MG63 (cell line): ENCODE measurements around the gene SHC4. TPM values are rescaled to one million over a fixed set of nuclear protein-coding genes. Genes with fewer than 3 reads are reported as not detected.
"Not testable (repeated sequence)": the region's sequence is repeated elsewhere in the genome, so short reads cannot be mapped to it uniquely, and the experiment has no call there.

ENCODE experiments used
- DNase-seq: peaks from one replicate; pipeline ENCODE4 v3.0.0-alpha.2; 2020
- H3K27me3 ChIP-seq: fragments of 250-450 bp; sonication (Bioruptor Pico); 2 replicates; pipeline ENCODE4 v1.5.1; 2020; ENCODE audit warnings: mild to moderate bottlenecking, moderate library complexity
- H3K36me3 ChIP-seq: fragments of 250-450 bp; sonication (Bioruptor Pico); 2 replicates; pipeline ENCODE4 v1.5.1; 2020; ENCODE audit warnings: mild to moderate bottlenecking, moderate library complexity
- H3K4me3 ChIP-seq: fragments of 250-450 bp; sonication (Bioruptor Pico); 2 replicates; pipeline ENCODE4 v1.5.1; 2020; ENCODE audit warnings: mild to moderate bottlenecking, moderate library complexity
- H3K9me3 ChIP-seq: fragments of 250-450 bp; sonication (Bioruptor Pico); 2 replicates; pipeline ENCODE4 v1.5.1; 2020; ENCODE audit warnings: mild to moderate bottlenecking, moderate library complexity
- total RNA-seq: library from RNA; depleted of rRNA; stranded (reverse); fragments of >200 nt; shearing (Covaris generic); gene quantifications from 2 replicates; pipeline ENCODE4 v1.2.3, GENCODE V29; 2014; ENCODE audit warnings: low replicate concordance

Gene SHC4
- total RNA-seq, 1 experiment from 2014 or later = not detected

DNA sequence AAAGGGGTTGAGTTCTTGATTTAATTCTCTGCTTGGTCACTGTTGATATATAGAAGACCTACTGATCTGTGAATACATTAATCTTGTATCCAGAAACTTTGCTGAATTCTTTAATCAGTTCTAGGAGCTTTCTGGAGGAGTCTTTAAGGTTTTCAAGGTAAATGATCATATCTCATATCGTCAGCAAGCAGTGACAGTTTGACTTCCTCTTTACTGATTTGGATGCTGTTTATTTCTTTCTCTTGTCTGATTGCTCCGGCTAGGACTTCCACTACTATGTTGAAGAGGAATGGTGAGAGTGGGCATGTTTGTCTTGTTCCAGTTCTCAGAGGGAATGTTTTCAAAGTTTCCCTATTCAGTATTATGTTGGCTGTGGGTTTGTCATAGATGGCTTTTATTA lies 54.4 kb downstream of the SHC4 start:
- not testable (repeated sequence) for H3K4me3 ChIP-seq, H3K9me3 ChIP-seq, DNase-seq, H3K36me3 ChIP-seq, H3K27me3 ChIP-seq

DNA sequence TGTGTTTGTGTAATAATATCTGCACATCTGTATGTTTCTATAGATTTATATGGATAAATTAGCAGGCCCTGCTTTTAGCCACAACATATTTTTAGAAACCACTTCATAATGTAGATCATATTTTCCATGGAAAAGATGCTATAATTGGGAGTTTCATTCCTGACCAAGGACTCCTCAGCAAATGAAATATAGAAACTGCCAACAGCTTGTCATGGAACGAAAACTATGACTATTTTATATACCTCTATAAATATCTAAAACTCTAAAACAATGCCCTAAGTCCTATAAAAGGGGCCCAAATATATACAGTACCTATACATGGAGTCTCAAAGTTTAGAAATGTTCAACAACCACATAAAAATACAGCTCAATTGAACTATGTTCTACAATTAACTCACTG lies 57.9 kb downstream of the SHC4 start:
- H3K27me3 ChIP-seq = peaks cover 2% of the 10 kb centered on the region; the same call in 1 of the 2 replicates
- H3K36me3 ChIP-seq = no peaks in the 10 kb centered on the region
- H3K9me3 ChIP-seq = no peaks in the 10 kb centered on the region
- no peak overlapping the region for H3K4me3 ChIP-seq
- no peak for DNase-seq

DNA sequence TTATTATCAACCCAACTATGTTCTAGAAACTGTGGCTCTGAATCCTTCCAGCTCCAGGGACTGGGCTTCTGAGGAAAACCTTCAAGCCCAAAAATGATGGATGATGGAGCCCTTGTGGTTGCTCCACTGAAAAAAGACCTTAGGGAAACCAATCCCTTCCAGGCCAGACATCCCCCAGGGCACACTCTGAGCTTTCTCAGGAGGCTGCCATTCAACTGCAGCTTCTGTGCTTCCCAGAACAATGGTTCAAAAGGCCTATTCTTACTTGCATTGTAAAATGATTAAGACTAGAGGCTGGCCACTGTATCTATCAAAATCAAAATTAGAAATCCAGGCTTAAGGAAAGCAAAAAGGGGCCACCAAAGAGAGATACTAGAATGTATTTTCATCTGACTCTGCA lies 58.5 kb downstream of the SHC4 start:
- no peak for DNase-seq
- Histone ChIP-seq H3K9me3 (no peaks in the 10 kb centered on the region), H3K27me3 (no peaks in the 10 kb centered on the region), H3K36me3 (no peaks in the 10 kb centered on the region), H3K4me3 (no peak overlapping the region)

DNA sequence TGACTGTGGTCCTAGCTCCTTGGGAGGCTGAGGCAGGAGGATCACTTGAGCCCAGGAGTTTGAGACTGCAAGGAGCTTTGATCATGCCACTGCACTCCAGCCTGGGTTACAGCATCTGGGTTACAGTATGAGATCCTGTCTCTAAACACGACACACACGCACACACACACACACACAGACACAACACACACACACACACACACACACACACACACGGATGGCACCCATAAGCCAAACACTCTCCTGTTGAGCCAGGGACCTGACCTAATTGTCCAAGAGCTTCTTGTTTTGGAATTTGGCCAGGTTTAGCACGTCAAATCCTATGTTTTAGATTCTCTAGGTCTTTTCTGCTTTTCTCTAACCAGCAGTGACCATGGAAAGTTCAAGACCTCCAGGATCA lies 59.0 kb downstream of the SHC4 start:
- DNase-seq = no peak
- H3K27me3 ChIP-seq = no peaks in the 10 kb centered on the region
- H3K4me3 ChIP-seq = no peak overlapping the region

DNA sequence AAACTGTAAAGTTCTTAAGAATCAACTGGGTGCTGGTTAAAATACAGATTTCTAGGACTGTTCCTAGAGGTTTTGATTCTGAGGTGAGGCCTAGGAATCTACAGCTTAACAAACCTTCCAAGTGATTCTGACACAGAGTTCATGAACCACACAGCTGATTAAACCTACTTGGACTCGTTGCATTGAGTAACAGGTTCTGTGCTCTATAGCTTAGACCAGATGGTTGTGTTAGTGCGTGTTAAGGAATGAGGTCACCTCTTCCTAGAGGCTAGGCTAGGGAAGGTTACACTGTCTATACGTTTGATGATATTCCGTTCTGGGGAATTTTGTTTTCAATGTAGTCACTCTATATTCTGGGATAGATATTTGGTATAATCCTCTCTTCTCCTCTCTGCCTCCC lies 63.9 kb downstream of the SHC4 start:
- no peaks in the 10 kb centered on the region for H3K27me3 ChIP-seq
- no peaks in the 10 kb centered on the region for H3K36me3 ChIP-seq
- no peak for DNase-seq
- H3K4me3 ChIP-seq = no peak overlapping the region
- no peaks in the 10 kb centered on the region for H3K9me3 ChIP-seq

More for the DNA sequence above, 59.0 kb downstream of the SHC4 start:
- Histone ChIP-seq H3K9me3 (no peaks in the 10 kb centered on the region), H3K36me3 (no peaks in the 10 kb centered on the region)

DNA sequence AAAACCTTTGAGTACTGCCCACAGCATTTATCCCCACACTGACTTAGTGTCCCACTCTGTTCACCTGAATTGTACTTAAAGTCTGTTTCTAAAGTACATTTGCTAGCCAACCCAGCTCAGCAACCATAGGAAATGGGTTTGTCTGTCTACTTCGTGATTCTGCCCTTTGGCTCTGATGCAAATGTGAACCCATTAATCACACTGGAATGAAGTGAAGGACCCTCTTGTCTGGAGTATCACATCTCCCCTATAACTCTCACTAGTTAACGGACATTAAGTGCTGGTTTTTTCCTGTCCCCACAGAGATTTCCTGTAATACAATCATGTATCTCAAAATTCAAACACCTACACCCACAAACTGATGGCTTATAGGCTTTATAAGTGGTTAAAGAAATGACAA lies 65.3 kb downstream of the SHC4 start:
- DNase-seq = no peak
- Histone ChIP-seq H3K9me3 (no peaks in the 10 kb centered on the region), H3K36me3 (no peaks in the 10 kb centered on the region)

DNA sequence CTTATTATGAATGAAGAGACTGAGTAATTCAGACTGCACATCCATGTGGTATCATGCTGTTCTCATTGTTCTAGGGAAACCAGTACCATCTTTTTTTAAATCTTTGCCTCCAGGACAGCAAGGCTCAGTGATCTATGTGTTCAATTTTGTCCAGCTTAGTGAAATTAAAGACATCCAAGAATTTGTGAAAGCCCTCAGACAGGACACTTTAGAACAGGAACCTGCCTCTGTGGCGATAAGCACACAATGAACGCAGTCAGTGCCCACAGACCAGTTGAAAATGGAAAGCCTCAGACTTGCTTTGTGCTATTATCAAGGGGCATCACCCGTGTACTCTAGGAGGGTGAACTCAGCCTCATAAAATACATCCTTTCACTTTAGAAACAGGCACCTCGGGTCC lies 65.7 kb downstream of the SHC4 start:
- Histone ChIP-seq H3K9me3 (no peaks in the 10 kb centered on the region), H3K27me3 (no peaks in the 10 kb centered on the region), H3K4me3 (no peak overlapping the region), H3K36me3 (no peaks in the 10 kb centered on the region)
- DNase-seq = no peak

More for the DNA sequence above, 65.3 kb downstream of the SHC4 start:
- Histone ChIP-seq H3K27me3 (no peaks in the 10 kb centered on the region), H3K4me3 (no peak overlapping the region)

DNA sequence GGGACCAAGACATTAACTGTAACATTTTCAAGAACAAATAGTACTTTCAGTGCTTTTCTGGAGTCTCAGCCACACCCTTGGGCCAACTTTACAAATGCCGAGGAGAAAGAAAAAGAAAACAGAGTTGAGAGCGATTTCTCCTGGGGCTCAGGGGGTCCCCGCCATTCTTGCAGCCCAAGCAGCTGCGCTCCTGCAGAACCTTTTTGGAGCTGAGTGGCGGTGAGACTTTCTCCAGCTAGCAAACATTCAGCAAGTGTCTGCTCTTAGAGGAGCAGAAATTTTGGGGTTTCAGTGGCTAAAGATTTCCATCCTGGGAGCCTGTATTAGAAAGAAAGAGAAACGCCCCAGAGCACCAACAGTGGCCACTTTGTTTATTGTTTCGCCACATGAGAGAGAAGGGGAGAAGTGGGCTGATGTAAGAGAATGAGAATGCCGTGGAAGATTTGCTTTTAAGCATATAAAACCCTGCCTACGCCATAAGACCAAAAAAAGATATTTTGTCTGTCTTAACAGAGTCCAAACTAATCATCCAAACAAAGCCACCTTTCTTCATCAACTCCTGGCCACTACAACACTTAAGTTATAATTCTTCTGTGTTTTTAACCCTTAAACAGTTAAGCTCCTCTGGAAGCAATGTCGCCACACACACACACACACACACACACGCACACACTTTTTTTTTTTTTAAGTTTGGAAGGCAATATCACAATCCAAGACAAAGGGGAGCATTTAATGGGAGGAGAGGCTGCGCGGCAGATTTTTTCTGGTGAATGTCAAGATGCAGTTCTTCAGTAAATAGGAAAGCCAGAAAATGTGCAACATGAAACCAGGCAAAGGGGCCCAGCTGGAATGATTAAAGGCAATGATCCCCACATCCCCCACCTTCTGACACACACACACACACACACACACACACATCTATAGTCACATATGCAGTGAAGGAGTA lies 66.6 kb downstream of the SHC4 start:
- Histone ChIP-seq H3K9me3 (no peaks in the 10 kb centered on the region), H3K4me3 (peak overlapping the region; percentile 8), H3K27me3 (no peaks in the 10 kb centered on the region), H3K36me3 (no peaks in the 10 kb centered on the region)
- peak; percentile 4 for DNase-seq

DNA sequence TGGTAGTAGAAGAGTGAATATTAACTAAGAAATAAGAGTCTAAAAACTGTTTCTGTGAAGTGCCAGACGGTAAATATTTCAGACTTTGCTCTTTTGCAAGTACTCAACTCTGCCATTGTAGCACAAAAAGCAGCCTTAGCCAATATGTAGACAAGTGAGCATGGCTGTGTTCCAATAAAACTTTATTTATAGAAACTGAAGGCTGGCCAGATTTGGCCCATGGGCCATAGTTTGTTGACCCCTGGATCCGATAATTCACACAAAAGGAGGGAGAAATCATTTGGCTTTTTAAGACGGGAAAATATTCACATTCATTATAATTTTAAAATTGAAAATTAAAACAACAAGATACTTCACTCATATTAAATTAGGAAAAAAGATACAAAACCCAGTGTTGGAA lies 70.4 kb downstream of the SHC4 start:
- DNase-seq = no peak
- no peak overlapping the region for H3K4me3 ChIP-seq
- no peaks in the 10 kb centered on the region for H3K36me3 ChIP-seq
- H3K27me3 ChIP-seq = no peaks in the 10 kb centered on the region
- H3K9me3 ChIP-seq = no peaks in the 10 kb centered on the region

DNA sequence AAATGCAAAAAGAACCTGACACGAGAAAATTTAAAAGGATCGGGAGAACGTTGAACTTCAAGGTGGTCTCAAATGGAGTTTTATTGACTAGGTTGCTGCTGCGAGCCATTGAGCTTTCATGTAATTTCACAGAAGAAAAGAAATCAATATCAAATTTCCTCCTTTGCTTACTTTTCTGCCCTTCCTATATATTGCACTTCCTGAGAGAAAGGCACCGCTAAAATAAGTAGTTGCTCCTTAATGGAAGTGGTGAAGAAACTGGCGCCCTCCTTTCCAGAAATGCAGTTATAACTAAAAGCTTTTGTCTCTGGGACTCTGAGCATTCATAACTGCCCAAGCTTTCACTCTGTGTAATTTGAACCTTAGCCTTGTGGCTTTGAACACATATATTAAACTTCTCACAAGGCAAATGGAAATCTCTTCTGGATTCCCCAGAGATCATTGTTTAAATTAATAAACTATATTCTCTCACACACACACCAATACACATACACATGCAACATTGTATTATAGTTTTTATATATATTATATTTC lies 72.4 kb downstream of the SHC4 start:
- H3K36me3 ChIP-seq = no peaks in the 10 kb centered on the region
- no peak overlapping the region for H3K4me3 ChIP-seq
- no peaks in the 10 kb centered on the region for H3K27me3 ChIP-seq
- no peak for DNase-seq
- no peaks in the 10 kb centered on the region for H3K9me3 ChIP-seq

DNA sequence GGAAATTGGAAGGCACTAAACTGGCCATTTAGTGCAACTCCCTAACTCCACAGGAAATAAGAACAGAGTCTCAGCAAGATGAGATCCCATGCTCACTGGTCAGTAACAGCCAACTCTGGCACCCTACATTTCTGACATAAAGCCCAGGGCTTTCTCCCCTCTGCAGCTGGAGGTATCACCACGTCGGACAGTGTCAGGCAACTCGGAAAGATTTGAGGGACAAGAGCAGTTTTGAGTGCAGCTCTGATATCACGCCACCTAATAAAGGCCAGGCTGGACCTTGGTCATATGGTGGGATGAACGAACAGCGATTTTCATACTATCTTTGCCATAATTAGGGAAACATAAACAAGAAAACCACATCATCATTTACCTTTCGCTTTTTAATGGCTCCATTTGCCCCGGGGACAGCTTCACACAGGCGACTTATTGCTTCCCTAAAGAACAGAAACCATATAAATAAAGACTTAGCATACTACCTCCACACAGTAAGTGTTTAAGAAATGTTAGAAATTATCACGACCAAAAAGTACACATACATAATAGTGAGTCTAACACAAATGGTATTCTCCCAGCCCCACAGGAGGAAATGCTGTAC lies 73.2 kb downstream of the SHC4 start:
- Histone ChIP-seq H3K4me3 (no peak overlapping the region), H3K27me3 (no peaks in the 10 kb centered on the region), H3K9me3 (no peaks in the 10 kb centered on the region), H3K36me3 (no peaks in the 10 kb centered on the region)
- DNase-seq = no peak

DNA sequence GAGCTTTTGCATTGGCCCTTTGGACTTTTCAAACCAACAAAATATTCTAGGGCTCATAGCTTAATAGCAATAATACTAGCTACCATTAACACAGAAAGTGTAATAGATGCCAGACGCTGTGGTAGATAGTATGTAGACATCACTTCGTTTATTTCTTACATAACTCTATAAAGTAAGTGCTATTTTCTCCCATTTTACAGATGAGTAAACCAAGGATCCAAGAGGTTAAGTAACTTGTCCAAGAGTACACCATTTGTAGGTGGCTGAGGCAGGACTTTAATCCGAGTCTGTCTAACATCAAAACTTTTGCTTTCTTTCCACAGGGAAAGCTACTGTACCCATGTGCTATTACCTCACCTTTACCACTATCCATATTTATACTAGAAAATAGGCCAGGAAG lies 73.8 kb downstream of the SHC4 start:
- DNase-seq = no peak
- Histone ChIP-seq H3K36me3 (no peaks in the 10 kb centered on the region), H3K4me3 (no peak overlapping the region)

DNA sequence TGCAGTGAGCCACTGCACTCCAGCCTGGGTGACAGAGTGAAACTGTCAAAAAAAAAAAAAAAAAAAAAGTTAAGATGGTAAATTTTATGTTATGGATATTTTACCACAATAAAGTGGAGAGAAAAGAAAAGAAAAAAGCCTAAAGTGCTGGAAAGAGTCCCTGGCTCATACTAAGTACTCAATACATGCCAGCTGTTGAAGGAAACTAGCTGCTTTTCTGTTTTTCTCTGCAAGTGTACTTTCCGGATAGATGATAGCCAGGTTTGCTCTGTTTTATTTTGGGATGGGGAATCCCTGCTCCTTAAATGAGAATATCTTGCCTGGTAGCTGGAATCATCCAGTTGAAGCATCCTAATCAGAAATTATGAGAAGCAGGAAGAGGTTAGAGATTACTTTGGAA lies 74.9 kb downstream of the SHC4 start:
- Histone ChIP-seq H3K27me3 (no peaks in the 10 kb centered on the region), H3K36me3 (no peaks in the 10 kb centered on the region), H3K9me3 (no peaks in the 10 kb centered on the region), H3K4me3 (no peak overlapping the region)
- DNase-seq = no peak

More for the DNA sequence above, 73.8 kb downstream of the SHC4 start:
- Histone ChIP-seq H3K27me3 (no peaks in the 10 kb centered on the region), H3K9me3 (no peaks in the 10 kb centered on the region)

DNA sequence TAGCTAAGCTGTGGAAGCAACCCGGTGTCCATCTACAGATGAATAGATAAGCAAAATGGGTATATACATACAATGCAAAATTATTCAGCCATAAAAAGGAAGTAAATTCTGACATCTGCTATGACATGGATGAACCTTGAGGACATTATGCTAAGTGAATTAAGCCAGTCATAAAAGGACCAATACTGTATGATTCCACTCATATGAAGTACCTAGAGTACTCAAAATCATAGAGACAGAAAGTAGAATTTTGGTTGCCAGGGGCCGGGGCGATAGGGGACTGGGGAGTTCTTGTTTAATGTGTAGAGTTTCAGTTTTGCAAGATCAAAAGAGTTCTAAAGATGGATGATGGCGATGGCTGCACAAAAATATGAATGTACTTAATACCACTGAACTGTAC lies 75.5 kb downstream of the SHC4 start:
- Histone ChIP-seq H3K4me3 (no peak overlapping the region), H3K36me3 (no peaks in the 10 kb centered on the region), H3K9me3 (no peaks in the 10 kb centered on the region), H3K27me3 (no peaks in the 10 kb centered on the region)
- no peak for DNase-seq

DNA sequence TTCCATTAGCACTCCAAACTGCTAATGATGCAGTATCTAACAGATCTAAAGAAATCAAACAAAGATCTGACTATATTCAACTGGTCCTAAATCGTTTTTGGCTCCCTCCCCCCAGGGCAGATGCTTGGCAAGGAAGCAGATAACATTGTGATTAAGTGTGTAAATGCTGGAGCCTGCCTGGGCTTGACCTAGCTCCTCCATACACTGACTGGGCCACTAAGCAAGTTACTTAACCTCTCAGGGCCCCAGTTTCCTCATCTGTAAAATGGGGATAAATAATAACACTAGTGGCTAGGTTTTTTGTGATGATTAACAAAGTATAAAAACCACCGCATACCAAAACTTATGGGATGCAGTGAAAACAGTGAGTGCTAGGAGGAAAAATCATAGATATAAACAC lies 76.6 kb downstream of the SHC4 start:
- no peak overlapping the region for H3K4me3 ChIP-seq
- H3K9me3 ChIP-seq = no peaks in the 10 kb centered on the region
- H3K36me3 ChIP-seq = no peaks in the 10 kb centered on the region
- DNase-seq = peak; percentile 6
- no peaks in the 10 kb centered on the region for H3K27me3 ChIP-seq

DNA sequence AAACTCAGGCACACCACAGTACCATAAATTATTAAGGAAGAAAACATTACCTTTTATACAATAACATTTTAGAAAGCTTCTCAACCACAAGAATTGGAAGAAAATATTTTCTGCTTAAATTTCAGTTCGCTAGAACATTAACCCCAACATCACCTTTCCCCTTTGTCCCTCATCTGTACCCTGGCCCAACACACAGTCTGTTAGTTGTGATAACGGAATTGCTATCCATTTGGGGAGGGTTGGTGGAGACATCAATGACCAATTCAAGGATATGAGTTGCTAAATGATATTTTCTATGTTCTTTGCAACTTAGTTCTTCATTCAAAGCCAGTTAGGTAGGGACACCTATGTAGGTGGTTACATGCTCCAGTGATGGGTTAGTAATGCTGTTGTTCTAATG lies 80.0 kb downstream of the SHC4 start:
- no peaks in the 10 kb centered on the region for H3K9me3 ChIP-seq
- DNase-seq = no peak
- no peaks in the 10 kb centered on the region; the same call in 1 of the 2 replicates for H3K36me3 ChIP-seq
- H3K27me3 ChIP-seq = no peaks in the 10 kb centered on the region
- no peak overlapping the region for H3K4me3 ChIP-seq

DNA sequence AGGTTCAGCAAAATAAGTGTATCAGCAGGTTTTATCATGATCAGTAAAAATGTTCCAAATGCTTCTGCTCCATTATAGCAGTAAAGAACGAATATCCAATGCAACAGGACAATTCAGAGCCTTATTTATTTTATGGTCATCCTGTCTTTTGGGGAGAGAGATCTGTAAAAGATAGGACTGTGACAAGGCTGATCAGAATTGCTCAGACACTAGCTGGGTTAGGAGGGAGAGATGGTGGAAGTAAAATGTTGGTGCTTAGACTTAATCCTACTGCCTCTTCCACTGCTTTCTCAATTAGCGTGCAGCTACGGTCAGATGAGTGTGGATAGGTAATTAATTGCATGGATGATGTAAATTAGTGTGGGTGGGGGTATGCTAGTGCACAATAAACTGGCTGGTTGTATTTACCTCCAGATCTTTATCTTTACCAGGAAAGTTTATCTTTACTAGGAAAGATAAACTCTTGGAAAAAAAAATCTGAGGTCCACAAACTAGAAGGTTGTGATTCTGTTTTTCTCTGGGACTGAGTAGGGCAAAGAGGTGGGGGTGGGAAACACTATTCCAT lies 83.6 kb downstream of the SHC4 start:
- Histone ChIP-seq H3K9me3 (no peaks in the 10 kb centered on the region), H3K4me3 (no peak overlapping the region)
- no peak for DNase-seq

More for the DNA sequence above, 83.6 kb downstream of the SHC4 start:
- Histone ChIP-seq H3K27me3 (no peaks in the 10 kb centered on the region), H3K36me3 (no peaks in the 10 kb centered on the region; the same call in 1 of the 2 replicates)
